Mesendoderm (in vitro differentiated cells): Measurements from ENCODE around the gene PDIA5.

ENCODE experiments used
- DNase-seq: peaks from one replicate; pipeline ENCODE4 v3.0.0; 2013
- H2AK5ac ChIP-seq: 2 replicates; pipeline ENCODE4 v1.6.1; 2013; ENCODE audit warnings: low read length, inconsistent platforms
- H2BK120ac ChIP-seq: 2 replicates; pipeline ENCODE4 v1.6.1; 2013; ENCODE audit warnings: low read depth, mild to moderate bottlenecking, low read length, moderate library complexity, mixed read lengths
- H2BK15ac ChIP-seq: replicated peaks from 2 replicates; pipeline ENCODE4 v1.6.1; 2013; ENCODE audit warnings: low read depth, mild to moderate bottlenecking, moderate library complexity
- H2BK5ac ChIP-seq: 2 replicates; pipeline ENCODE4 v1.6.1; 2013; ENCODE audit warnings: low read length, inconsistent platforms
- H3K18ac ChIP-seq: 2 replicates; pipeline ENCODE4 v1.6.1; 2013; ENCODE audit warnings: mild to moderate bottlenecking, low read length, mixed read lengths
- H3K23ac ChIP-seq: one replicate; pipeline ENCODE4 v1.6.1; 2013; ENCODE audit warnings: low read length
- H3K27ac ChIP-seq: 2 replicates; pipeline ENCODE4 v1.5.1; 2013; ENCODE audit warnings: low read depth, mild to moderate bottlenecking, inconsistent platforms, low read length, moderate library complexity
- H3K27me3 ChIP-seq: 2 replicates; pipeline ENCODE4 v1.6.1; 2013; ENCODE audit warnings: low read length, control low read depth, mild to moderate bottlenecking, inconsistent platforms; ENCODE audit not compliant: insufficient read depth, poor library complexity
- H3K36me3 ChIP-seq: 2 replicates; pipeline ENCODE4 v1.6.1; 2013; ENCODE audit warnings: low read length, inconsistent platforms; ENCODE audit not compliant: control insufficient read depth, insufficient read depth
- H3K4ac ChIP-seq: one replicate; pipeline ENCODE4 v1.6.1; 2013; ENCODE audit warnings: low read depth, mild to moderate bottlenecking, low read length, moderate library complexity
- H3K4me1 ChIP-seq: 2 replicates; pipeline ENCODE4 v1.6.1; 2013; ENCODE audit warnings: low read depth, low read length, inconsistent platforms; ENCODE audit not compliant: control insufficient read depth
- H3K4me2 ChIP-seq: 2 replicates; pipeline ENCODE4 v1.6.1; 2013; ENCODE audit warnings: low read length
- H3K4me3 ChIP-seq: 2 replicates; pipeline ENCODE4 v1.5.1; 2013; ENCODE audit warnings: mild to moderate bottlenecking, low read length
- H3K56ac ChIP-seq: one replicate; pipeline ENCODE4 v1.6.1; 2013; ENCODE audit warnings: low read length
- H3K79me1 ChIP-seq: 2 replicates; pipeline ENCODE4 v1.6.1; 2013; ENCODE audit warnings: low read length, inconsistent platforms
- H3K79me2 ChIP-seq: 2 replicates; pipeline ENCODE4 v1.6.1; 2013; ENCODE audit warnings: mild to moderate bottlenecking, low read length; ENCODE audit not compliant: control insufficient read depth, insufficient read depth
- H3K9ac ChIP-seq: 2 replicates; pipeline ENCODE4 v1.6.1; 2013; ENCODE audit warnings: low read length, inconsistent platforms
- H4K5ac ChIP-seq: one replicate; pipeline ENCODE4 v1.6.1; 2013; ENCODE audit warnings: low read length
- H4K8ac ChIP-seq: one replicate; pipeline ENCODE4 v1.6.1; 2013; ENCODE audit warnings: low read depth, mild to moderate bottlenecking, control low read depth, low read length, moderate library complexity
- WGBS: extraction: QIAGEN DNeasy Blood & Tissue Kit; methylation state at CpG from one replicate; pipeline ENCODE4 v1.1.7; 2013; ENCODE audit warnings: low lambda C conversion rate, missing lambda C conversion rate; ENCODE audit not compliant: insufficient coverage; ENCODE audit errors: extremely low coverage; 5-methylcytosine and 5-hydroxymethylcytosine counted together

The PDIA5 gene

GRCh38 chr3:123188058-123188457, 121.2 kb downstream of the PDIA5 start:
- no peak overlapping the region for H4K5ac ChIP-seq
- H3K9ac ChIP-seq: no peak overlapping the region
- H2BK5ac ChIP-seq: no peak overlapping the region
- H4K8ac ChIP-seq: no peak overlapping the region
- no peak overlapping the region for H3K4me2 ChIP-seq
- no peak overlapping the region for H3K23ac ChIP-seq
- no peak overlapping the region for H2AK5ac ChIP-seq
- no peak overlapping the region for H3K56ac ChIP-seq
- H2BK120ac ChIP-seq: no peak overlapping the region
- no peaks in the 10 kb centered on the region for H3K27me3 ChIP-seq
- no peak overlapping the region for H3K18ac ChIP-seq
- H3K79me2 ChIP-seq: no peaks in the 10 kb centered on the region
- no peak overlapping the region for H3K4ac ChIP-seq
- no CpG with 5 or more reads among the region's 6 CpGs for WGBS
- no peaks in the 10 kb centered on the region for H3K36me3 ChIP-seq
- H3K27ac ChIP-seq: no peak overlapping the region
- no peaks in the 10 kb centered on the region for H3K4me1 ChIP-seq
- H2BK15ac ChIP-seq: no peak overlapping the region
- H3K79me1 ChIP-seq: no peaks in the 10 kb centered on the region
- no peak overlapping the region for H3K4me3 ChIP-seq
- no peak for DNase-seq

- no peak overlapping the region for H3K9ac ChIP-seq
- H3K79me2 ChIP-seq: no peaks in the 10 kb centered on the region
- H2AK5ac ChIP-seq: no peak overlapping the region
- H3K4ac ChIP-seq: no peak overlapping the region
- H3K27ac ChIP-seq: peak overlapping the region; percentile 50
- H3K36me3 ChIP-seq: no peaks in the 10 kb centered on the region
- no peak overlapping the region for H3K4me3 ChIP-seq
- H3K27me3 ChIP-seq: no peaks in the 10 kb centered on the region
- WGBS: no CpG with 5 or more reads among the region's 5 CpGs
- H2BK15ac ChIP-seq: no peak overlapping the region
- no peak overlapping the region for H3K4me2 ChIP-seq
- peak overlapping the region; percentile 97 for H2BK120ac ChIP-seq
- no peak overlapping the region for H4K5ac ChIP-seq
- no peak overlapping the region for H4K8ac ChIP-seq
- peak overlapping the region; percentile 61 for H2BK5ac ChIP-seq
- peaks cover 7% of the 10 kb centered on the region for H3K4me1 ChIP-seq
- H3K79me1 ChIP-seq: no peaks in the 10 kb centered on the region
- H3K56ac ChIP-seq: peak overlapping the region; percentile 76
- peak overlapping the region; percentile 47 for H3K18ac ChIP-seq
- no peak overlapping the region for H3K23ac ChIP-seq
- DNase-seq: peak; percentile 10
Observed at GRCh38 chr3:123193448-123194101, 126.8 kb downstream of the PDIA5 start.

GRCh38 chr3:123194552-123194951, 127.7 kb downstream of the PDIA5 start:
- Histone ChIP-seq H3K9ac (no peak overlapping the region), H3K36me3 (no peaks in the 10 kb centered on the region), H4K8ac (no peak overlapping the region), H3K56ac (no peak overlapping the region), H2BK5ac (no peak overlapping the region), H3K27ac (no peak overlapping the region), H3K79me1 (no peaks in the 10 kb centered on the region), H2BK120ac (no peak overlapping the region), H4K5ac (no peak overlapping the region), H3K23ac (no peak overlapping the region), H3K4ac (no peak overlapping the region), H2BK15ac (no peak overlapping the region), H3K79me2 (no peaks in the 10 kb centered on the region), H3K27me3 (no peaks in the 10 kb centered on the region), H3K4me1 (peaks cover 7% of the 10 kb centered on the region), H2AK5ac (no peak overlapping the region), H3K18ac (no peak overlapping the region), H3K4me3 (no peak overlapping the region), H3K4me2 (no peak overlapping the region)
- peak; percentile 97 for DNase-seq
- WGBS: no CpG with 5 or more reads among the region's 10 CpGs

GRCh38 chr3:123198372-123198771, 131.5 kb downstream of the PDIA5 start:
- Histone ChIP-seq H3K79me1 (peaks cover 5% of the 10 kb centered on the region), H3K4ac (no peak overlapping the region), H3K18ac (no peak overlapping the region), H3K4me2 (no peak overlapping the region), H4K5ac (no peak overlapping the region), H3K56ac (no peak overlapping the region), H3K9ac (no peak overlapping the region), H2BK120ac (no peak overlapping the region), H3K79me2 (peaks cover 5% of the 10 kb centered on the region), H2AK5ac (no peak overlapping the region), H3K4me1 (peaks cover 9% of the 10 kb centered on the region), H2BK15ac (no peak overlapping the region), H4K8ac (no peak overlapping the region), H3K4me3 (no peak overlapping the region), H3K36me3 (no peaks in the 10 kb centered on the region), H3K23ac (no peak overlapping the region), H2BK5ac (no peak overlapping the region), H3K27me3 (no peaks in the 10 kb centered on the region), H3K27ac (no peak overlapping the region)
- no CpG with 5 or more reads among the region's 1 CpG for WGBS
- DNase-seq: no peak

- WGBS: no CpG with 5 or more reads among the region's 6 CpGs
- Histone ChIP-seq H4K5ac (peak overlapping the region; percentile 59), H3K9ac (peak overlapping the region; percentile 63), H3K36me3 (no peaks in the 10 kb centered on the region), H3K23ac (no peak overlapping the region), H3K56ac (peak overlapping the region; percentile 83), H3K79me2 (peaks cover 7% of the 10 kb centered on the region), H3K4me3 (peak overlapping the region; percentile 39), H3K27me3 (no peaks in the 10 kb centered on the region), H3K4me2 (peak overlapping the region; percentile 70), H3K79me1 (peaks cover 10% of the 10 kb centered on the region), H2BK120ac (no peak overlapping the region), H4K8ac (no peak overlapping the region), H3K18ac (no peak overlapping the region), H2BK5ac (no peak overlapping the region), H2AK5ac (no peak overlapping the region), H3K4me1 (peaks cover 2% of the 10 kb centered on the region), H3K4ac (no peak overlapping the region), H3K27ac (no peak overlapping the region), H2BK15ac (no peak overlapping the region)
- no peak for DNase-seq
Observed at GRCh38 chr3:123201223-123201556, 134.4 kb downstream of the PDIA5 start.
